Tibial nerve (tissue), 4 donors: ENCODE measurements around the gene NEK11. TPM values are rescaled to one million over a fixed set of nuclear protein-coding genes. Genes with fewer than 3 reads are reported as not detected.

Experiments
- DNase-seq, 2 donors: peaks; one replicate each; pipeline ENCODE4 v3.0.0-alpha.2; 2019; ENCODE audit warnings: low spot score in 2 of 2
- H3K27ac ChIP-seq, 4 donors: fragments of 200-600 bp; sonication (generic) in 3 of 4; one replicate each; pipeline ENCODE4 v1.5.1; 2017 to 2019; ENCODE audit warnings: mild to moderate bottlenecking in 1 of 4
- H3K27me3 ChIP-seq, 2 donors: fragments of 200-600 bp; sonication (generic) in 1 of 2; one replicate each; pipeline versions ENCODE4 v1.5.1 to v1.6.0; 2017 to 2019
- H3K36me3 ChIP-seq, 3 donors: fragments of 200-600 bp; sonication (generic); one replicate each; pipeline ENCODE4 v1.5.1; 2018 to 2019
- H3K4me1 ChIP-seq, 4 donors: fragments of 200-600 bp; sonication (generic) in 3 of 4; one replicate each; pipeline ENCODE4 v1.5.1; 2017 to 2019
- H3K4me3 ChIP-seq, 4 donors: fragments of 200-600 bp; sonication (generic) in 3 of 4; one replicate each; pipeline ENCODE4 v1.5.1; 2017 to 2019; ENCODE audit warnings: mild to moderate bottlenecking in 1 of 4, moderate library complexity in 1 of 4
- H3K9me3 ChIP-seq, 4 donors: fragments of 200-600 bp; sonication (generic) in 3 of 4; one replicate each; pipeline ENCODE4 v1.5.1; 2017 to 2019
- CTCF ChIP-seq, 5 experiments: fragments of 200-600 bp in 3 of 5; fragments of 450-650 bp in 2 of 5; sonication (generic) in 3 of 5; IDR thresholded peaks; one replicate each; pipeline ENCODE4 v1.5.1; 2016 to 2019; ENCODE audit warnings: antibody characterized with exemption in 5 of 5, mild to moderate bottlenecking in 3 of 5, moderate library complexity in 2 of 5
- EP300 ChIP-seq, 2 donors: sonication (generic); formaldehyde crosslinking; IDR thresholded peaks; one replicate each; pipeline ENCODE4 v1.6.1; 2017; ENCODE audit warnings: antibody characterized with exemption in 2 of 2, mild to moderate bottlenecking in 1 of 2
- POLR2A ChIP-seq, 2 donors: fragments of 450-650 bp; IDR thresholded peaks; one replicate each; pipeline ENCODE4 v1.6.1; 2017; ENCODE audit warnings: antibody characterized with exemption in 2 of 2, mild to moderate bottlenecking in 2 of 2, moderate library complexity in 2 of 2
- WGBS, 2 donors: methylation state at CpG; one replicate each; pipeline ENCODE4 v1.1.5; 2018; 5-methylcytosine and 5-hydroxymethylcytosine counted together
- total RNA-seq, 4 donors: library from RNA; depleted of rRNA; stranded (reverse); fragments of >200 nt; gene quantifications; one replicate each; pipeline ENCODE4 v1.1.0, GENCODE V29; 2016

Gene NEK11
- total RNA-seq, 4 donors from 2014 or later, result 7.0 to 32.8 (median 15.3) TPM

GRCh38 chr3:131172502-131173200 is 146.0 kb downstream of the NEK11 start:
- WGBS, 2 donors, result 84 to 88% methylated on average over 3 of the region's 3 CpGs
- no peaks in the 10 kb centered on the region for H3K9me3 ChIP-seq
- peaks cover 0 to 33% (median 0%) of the 10 kb centered on the region in 3 donors for H3K36me3 ChIP-seq
- no peaks in the 10 kb centered on the region for H3K4me1 ChIP-seq
- H3K27me3 ChIP-seq, result no peaks in the 10 kb centered on the region
- no peak overlapping the region for H3K27ac ChIP-seq
- DNase-seq, result no peak
- no peak for TF ChIP-seq POLR2A (IDR thresholded peaks at IDR 0.05)
- TF ChIP-seq EP300 (IDR thresholded peaks at IDR 0.05), result no peak
- TF ChIP-seq CTCF (IDR thresholded peaks at IDR 0.05), result no peak
- H3K4me3 ChIP-seq, result no peak overlapping the region

- Histone ChIP-seq H3K27ac (no peak overlapping the region), H3K27me3 (no peaks in the 10 kb centered on the region), H3K36me3 (peaks cover 0 to 54% (median 0%) of the 10 kb centered on the region in 3 donors), H3K9me3 (peaks cover 0 to 4% (median 0%) of the 10 kb centered on the region in 4 donors), H3K4me1 (no peaks in the 10 kb centered on the region), H3K4me3 (no peak overlapping the region)
- no peak for DNase-seq
- no peak for TF ChIP-seq EP300 (IDR thresholded peaks at IDR 0.05)
- TF ChIP-seq CTCF (IDR thresholded peaks at IDR 0.05), result no peak
- no peak for TF ChIP-seq POLR2A (IDR thresholded peaks at IDR 0.05)
- 85 to 88% methylated on average over 1 of the region's 1 CpG for WGBS, 2 donors
These were observed 148.1 kb downstream of the NEK11 start for GRCh38 chr3:131174752-131175151.

DNA sequence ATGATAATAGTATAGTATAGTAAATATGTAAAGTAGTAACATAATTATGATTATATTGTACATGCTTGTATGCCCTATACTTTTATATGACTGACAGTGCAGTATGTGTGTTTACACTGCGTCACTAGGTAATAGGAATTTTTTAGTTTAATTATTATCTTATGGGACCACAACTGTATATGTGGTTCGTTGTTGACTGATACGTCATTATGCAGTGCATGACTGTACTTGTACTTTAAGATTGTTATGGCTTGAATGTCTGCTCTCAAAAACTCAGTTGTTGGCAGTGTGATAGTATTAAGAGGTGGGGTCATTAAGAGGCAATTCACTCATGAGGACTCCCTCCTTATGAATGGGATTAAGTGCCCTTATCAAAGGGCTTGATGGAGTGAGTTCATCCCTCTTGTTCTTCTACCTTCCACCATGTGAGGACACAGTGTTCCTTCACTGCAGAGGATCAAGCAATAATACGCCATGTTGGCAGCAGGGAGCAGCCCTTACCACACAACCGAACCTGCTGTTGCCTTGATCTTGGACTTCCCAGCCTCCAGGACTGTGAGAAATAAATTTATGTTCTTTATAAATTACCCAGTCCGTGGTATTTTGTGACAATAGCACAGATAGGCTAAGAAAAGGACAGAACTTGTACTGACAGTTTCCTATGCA is 152.2 kb downstream of the NEK11 start:
- Histone ChIP-seq H3K27ac (no peak overlapping the region), H3K9me3 (peaks cover 0 to 4% (median 0%) of the 10 kb centered on the region in 4 donors), H3K36me3 (peaks cover 0 to 56% (median 0%) of the 10 kb centered on the region in 3 donors), H3K27me3 (no peaks in the 10 kb centered on the region), H3K4me3 (no peak overlapping the region), H3K4me1 (no peaks in the 10 kb centered on the region)
- TF ChIP-seq EP300 (IDR thresholded peaks at IDR 0.05) (no peak), CTCF (IDR thresholded peaks at IDR 0.05) (no peak), POLR2A (IDR thresholded peaks at IDR 0.05) (no peak)
- no peak for DNase-seq
- WGBS, 2 donors, result 95 to 97% methylated on average over 6 of the region's 6 CpGs

DNA sequence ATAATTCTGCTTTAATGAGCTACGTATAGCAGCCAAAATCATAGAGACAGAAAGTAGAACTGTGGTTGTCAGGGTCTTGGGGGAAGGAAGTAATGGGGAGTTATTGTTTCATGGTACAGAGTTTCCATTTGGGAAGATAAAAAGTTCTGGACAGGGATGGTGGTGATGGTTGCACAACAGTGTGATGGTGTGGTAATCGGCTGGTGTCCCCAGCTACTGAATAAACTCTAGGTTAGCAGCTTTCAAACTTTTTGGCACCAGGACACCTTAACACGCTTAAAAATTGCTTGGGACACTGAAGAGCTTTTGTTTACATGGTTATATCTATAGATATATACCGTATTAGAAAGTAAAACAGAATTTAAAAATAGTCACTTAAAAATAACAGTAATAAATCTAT is 166.0 kb downstream of the NEK11 start:
- 70 to 83% methylated on average over 4 of the region's 4 CpGs for WGBS, 2 donors
- H3K9me3 ChIP-seq, result no peaks in the 10 kb centered on the region
- peaks cover 0 to 24% (median 0%) of the 10 kb centered on the region in 3 donors for H3K36me3 ChIP-seq
- TF ChIP-seq POLR2A (IDR thresholded peaks at IDR 0.05) (no peak), CTCF (IDR thresholded peaks at IDR 0.05) (no peak), EP300 (IDR thresholded peaks at IDR 0.05) (no peak)
- H3K4me3 ChIP-seq, result no peak overlapping the region
- no peak for DNase-seq
- H3K27me3 ChIP-seq, result no peaks in the 10 kb centered on the region
- no peaks in the 10 kb centered on the region for H3K4me1 ChIP-seq
- H3K27ac ChIP-seq, result no peak overlapping the region

DNA sequence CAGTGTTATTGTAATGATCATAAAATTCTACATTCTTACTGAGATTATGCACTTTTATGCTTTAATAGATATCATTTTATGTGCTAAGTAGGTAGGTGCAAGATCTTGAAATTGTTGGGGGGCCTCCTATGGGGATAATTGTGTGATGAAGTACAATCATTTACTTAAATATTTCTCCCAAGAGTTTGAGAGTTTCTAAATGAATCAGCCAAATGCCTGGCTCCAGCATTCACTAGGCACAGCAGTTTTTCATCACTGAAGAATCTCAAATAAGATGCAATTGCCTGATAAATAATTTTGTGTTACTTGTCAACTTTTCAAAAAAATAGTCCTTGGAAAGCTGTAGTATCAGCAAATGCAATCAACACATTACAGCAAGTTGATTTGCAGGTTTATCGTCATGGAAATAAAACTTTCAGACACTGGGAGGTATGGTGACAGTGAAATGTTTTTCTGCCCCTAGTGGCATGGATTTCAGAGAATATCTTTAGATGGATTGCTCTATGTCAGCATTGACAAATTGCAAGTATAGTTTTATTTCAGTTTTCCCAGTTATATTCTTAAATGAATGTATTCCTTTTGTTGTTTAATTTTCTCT is 167.1 kb downstream of the NEK11 start:
- TF ChIP-seq CTCF (IDR thresholded peaks at IDR 0.05) (no peak), POLR2A (IDR thresholded peaks at IDR 0.05) (no peak), EP300 (IDR thresholded peaks at IDR 0.05) (no peak)
- H3K36me3 ChIP-seq, result peaks cover 0 to 18% (median 0%) of the 10 kb centered on the region in 3 donors
- H3K4me3 ChIP-seq, result no peak overlapping the region
- H3K27me3 ChIP-seq, result no peaks in the 10 kb centered on the region
- no peaks in the 10 kb centered on the region for H3K4me1 ChIP-seq
- no peaks in the 10 kb centered on the region for H3K9me3 ChIP-seq
- H3K27ac ChIP-seq, result no peak overlapping the region
- WGBS, 2 donors, result 48 to 49% methylated on average over 1 of the region's 1 CpG
- no peak for DNase-seq
